Hepatocyte (in vitro differentiated cells): ENCODE data around the gene RASA1. TPM values are rescaled to one million over a fixed set of nuclear protein-coding genes. Genes with fewer than 3 reads are reported as not detected.

Experiments
- DNase-seq: peaks from one replicate; pipeline ENCODE4 v3.0.0-alpha.2; 2016; ENCODE audit warnings: low spot score
- H2AFZ ChIP-seq: fragments of 200-600 bp; sonication (generic); 2 replicates; pipeline ENCODE4 v1.6.0; 2016; ENCODE audit warnings: antibody characterized with exemption, mild to moderate bottlenecking
- H3K27ac ChIP-seq: fragments of 200-600 bp; sonication (generic); 2 replicates; pipeline ENCODE4 v1.5.1; 2016; ENCODE audit warnings: mild to moderate bottlenecking
- H3K27me3 ChIP-seq: fragments of 200-600 bp; sonication (generic); 2 replicates; pipeline ENCODE4 v1.6.1; 2016
- H3K36me3 ChIP-seq: fragments of 200-600 bp; sonication (generic); replicated peaks from 2 replicates; pipeline ENCODE4 v1.5.1; 2016; ENCODE audit warnings: low read depth; ENCODE audit not compliant: insufficient read depth
- H3K4me1 ChIP-seq: fragments of 200-600 bp; sonication (generic); 2 replicates; pipeline ENCODE4 v1.5.1; 2016; ENCODE audit warnings: mild to moderate bottlenecking, moderate library complexity; ENCODE audit not compliant: insufficient read depth
- H3K4me2 ChIP-seq: fragments of 200-600 bp; sonication (generic); 2 replicates; pipeline ENCODE4 v1.6.0; 2016
- H3K4me3 ChIP-seq: fragments of 200-600 bp; sonication (generic); 2 replicates; pipeline ENCODE4 v1.5.1; 2016; ENCODE audit warnings: mild to moderate bottlenecking
- H3K79me2 ChIP-seq: fragments of 200-600 bp; sonication (generic); 2 replicates; pipeline ENCODE4 v1.6.0; 2017; ENCODE audit warnings: mild to moderate bottlenecking
- H3K9me2 ChIP-seq: fragments of 200-600 bp; sonication (generic); replicated peaks from 2 replicates; pipeline ENCODE4 v1.6.0; 2017; ENCODE audit warnings: mild to moderate bottlenecking; ENCODE audit not compliant: insufficient read depth
- H3K9me3 ChIP-seq: fragments of 200-600 bp; sonication (generic); 2 replicates; pipeline ENCODE4 v1.5.1; 2016; ENCODE audit warnings: low read depth, mild to moderate bottlenecking
- H4K20me1 ChIP-seq: fragments of 200-600 bp; sonication (generic); 2 replicates; pipeline ENCODE4 v1.6.0; 2016; ENCODE audit warnings: mild to moderate bottlenecking; ENCODE audit not compliant: insufficient read depth, poor library complexity, severe bottlenecking
- EZH2 ChIP-seq: fragments of 200-600 bp; sonication (generic); IDR thresholded peaks from 2 replicates; pipeline ENCODE4 v1.6.1; 2016; ENCODE audit warnings: antibody characterized with exemption, mild to moderate bottlenecking, borderline replicate concordance
- EZH2phosphoT487 ChIP-seq: fragments of 200-600 bp; sonication (generic); IDR thresholded peaks from one replicate; pipeline ENCODE4 v1.6.1; 2018; ENCODE audit warnings: antibody characterized with exemption, mild to moderate bottlenecking, low read depth, moderate library complexity; ENCODE audit not compliant: unreplicated experiment, severe bottlenecking
- WGBS: methylation state at CpG from one replicate; pipeline ENCODE4 v1.1.6; 2016; ENCODE audit warnings: low lambda C conversion rate; ENCODE audit errors: missing lambda C conversion rate; 5-methylcytosine and 5-hydroxymethylcytosine counted together
- polyA plus RNA-seq: library from polyadenylated mRNA; unstranded; fragments of >200 nt; fragmentation: Nextera tagmentation; extraction: Ambion mirVana; gene quantifications from 2 replicates; pipeline ENCODE4 v1.2.1, GENCODE V29; 2016
- total RNA-seq: library from RNA; depleted of rRNA; stranded (reverse); fragments of >200 nt; gene quantifications from 2 replicates; pipeline ENCODE4 v1.2.3, GENCODE V29; 2014
- TF ChIP-seq, protein P1 (sequence below): fragments of 200-600 bp; sonication (generic); IDR thresholded peaks from 2 replicates; pipeline ENCODE4 v1.5.1; 2016; ENCODE audit warnings: antibody characterized with exemption, mild to moderate bottlenecking; ENCODE audit not compliant: poor library complexity

The RASA1 gene
- total and polyA plus RNA-seq, 2 experiments from 2014 or later: 13.7 to 33.5 TPM

GRCh38 chr5:87347841-87348240 is 80.2 kb downstream of the RASA1 start:
- H3K27me3 ChIP-seq: no peaks in the 10 kb centered on the region
- no peaks in the 10 kb centered on the region for H3K79me2 ChIP-seq
- no peaks in the 10 kb centered on the region for H3K9me2 ChIP-seq
- TF ChIP-seq, protein P1, sequence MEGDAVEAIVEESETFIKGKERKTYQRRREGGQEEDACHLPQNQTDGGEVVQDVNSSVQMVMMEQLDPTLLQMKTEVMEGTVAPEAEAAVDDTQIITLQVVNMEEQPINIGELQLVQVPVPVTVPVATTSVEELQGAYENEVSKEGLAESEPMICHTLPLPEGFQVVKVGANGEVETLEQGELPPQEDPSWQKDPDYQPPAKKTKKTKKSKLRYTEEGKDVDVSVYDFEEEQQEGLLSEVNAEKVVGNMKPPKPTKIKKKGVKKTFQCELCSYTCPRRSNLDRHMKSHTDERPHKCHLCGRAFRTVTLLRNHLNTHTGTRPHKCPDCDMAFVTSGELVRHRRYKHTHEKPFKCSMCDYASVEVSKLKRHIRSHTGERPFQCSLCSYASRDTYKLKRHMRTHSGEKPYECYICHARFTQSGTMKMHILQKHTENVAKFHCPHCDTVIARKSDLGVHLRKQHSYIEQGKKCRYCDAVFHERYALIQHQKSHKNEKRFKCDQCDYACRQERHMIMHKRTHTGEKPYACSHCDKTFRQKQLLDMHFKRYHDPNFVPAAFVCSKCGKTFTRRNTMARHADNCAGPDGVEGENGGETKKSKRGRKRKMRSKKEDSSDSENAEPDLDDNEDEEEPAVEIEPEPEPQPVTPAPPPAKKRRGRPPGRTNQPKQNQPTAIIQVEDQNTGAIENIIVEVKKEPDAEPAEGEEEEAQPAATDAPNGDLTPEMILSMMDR: no peak
- no peak for TF ChIP-seq EZH2
- H3K27ac ChIP-seq: no peak overlapping the region
- no peaks in the 10 kb centered on the region for H3K36me3 ChIP-seq
- no peak overlapping the region for H3K4me3 ChIP-seq
- no peaks in the 10 kb centered on the region for H3K9me3 ChIP-seq
- DNase-seq: no peak
- H2AFZ ChIP-seq: no peak overlapping the region
- H4K20me1 ChIP-seq: no peaks in the 10 kb centered on the region
- H3K4me2 ChIP-seq: no peak overlapping the region
- no peaks in the 10 kb centered on the region for H3K4me1 ChIP-seq

DNA sequence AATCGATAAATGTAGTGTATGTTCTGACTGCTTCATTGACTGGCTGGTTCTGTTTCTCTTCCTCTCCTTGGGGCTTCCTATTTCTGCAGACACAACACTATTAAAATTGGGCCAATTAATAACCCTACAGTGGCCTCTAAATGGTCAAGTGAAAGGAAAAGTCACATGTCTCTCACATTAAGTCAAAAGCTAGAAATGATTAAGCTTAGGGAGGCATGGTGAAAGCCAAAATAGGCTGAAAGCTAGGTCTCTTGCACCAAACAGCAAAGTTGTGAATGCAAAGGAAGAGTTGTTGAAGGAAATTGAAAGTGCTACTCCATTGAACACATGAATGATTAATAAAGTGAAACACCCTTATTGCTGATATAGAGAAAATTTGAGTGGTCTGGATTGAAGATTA is 86.8 kb downstream of the RASA1 start:
- no peak overlapping the region for H2AFZ ChIP-seq
- H3K27me3 ChIP-seq: no peaks in the 10 kb centered on the region
- peaks cover 8% of the 10 kb centered on the region for H3K36me3 ChIP-seq
- no peak overlapping the region for H3K27ac ChIP-seq
- no peaks in the 10 kb centered on the region for H3K79me2 ChIP-seq
- H3K4me2 ChIP-seq: no peak overlapping the region
- DNase-seq: no peak
- no peaks in the 10 kb centered on the region for H4K20me1 ChIP-seq
- H3K4me1 ChIP-seq: no peaks in the 10 kb centered on the region
- H3K4me3 ChIP-seq: no peak overlapping the region
- no peaks in the 10 kb centered on the region for H3K9me3 ChIP-seq
- no peaks in the 10 kb centered on the region for H3K9me2 ChIP-seq
- 95% methylated on average over 1 of the region's 1 CpG for WGBS
- TF ChIP-seq, protein P1: no peak
- TF ChIP-seq EZH2 (no peak), EZH2phosphoT487 (no peak)

- TF ChIP-seq EZH2: no peak
- TF ChIP-seq, protein P1: no peak
- TF ChIP-seq EZH2phosphoT487: no peak
- no peaks in the 10 kb centered on the region for H3K79me2 ChIP-seq
- DNase-seq: no peak
These were observed 91.4 kb downstream of the RASA1 start for GRCh38 chr5:87359106-87359505.

GRCh38 chr5:87360132-87360531 is 92.4 kb downstream of the RASA1 start:
- Histone ChIP-seq H3K27ac (peak overlapping the region; percentile 44), H3K4me1 (no peaks in the 10 kb centered on the region), H3K27me3 (no peaks in the 10 kb centered on the region), H3K36me3 (no peaks in the 10 kb centered on the region), H4K20me1 (no peaks in the 10 kb centered on the region), H3K4me3 (no peak overlapping the region), H2AFZ (no peak overlapping the region), H3K4me2 (no peak overlapping the region), H3K9me3 (no peaks in the 10 kb centered on the region), H3K79me2 (no peaks in the 10 kb centered on the region), H3K9me2 (no peaks in the 10 kb centered on the region)
- TF ChIP-seq, protein P1: no peak
- TF ChIP-seq EZH2phosphoT487 (no peak), EZH2 (no peak)
- DNase-seq: no peak
- 96% methylated on average over 11 of the region's 11 CpGs for WGBS

More at GRCh38 chr5:87359106-87359505, 91.4 kb downstream of the RASA1 start:
- Histone ChIP-seq H3K36me3 (no peaks in the 10 kb centered on the region), H3K4me3 (no peak overlapping the region), H3K9me2 (no peaks in the 10 kb centered on the region), H3K9me3 (no peaks in the 10 kb centered on the region), H3K27me3 (no peaks in the 10 kb centered on the region), H3K27ac (no peak overlapping the region), H4K20me1 (no peaks in the 10 kb centered on the region), H2AFZ (no peak overlapping the region), H3K4me1 (no peaks in the 10 kb centered on the region), H3K4me2 (no peak overlapping the region)
- 96% methylated on average over 2 of the region's 2 CpGs for WGBS
